Lung (tissue), 12 donors: Measurements from ENCODE around the gene TRIM47. TPM values are rescaled to one million over a fixed set of nuclear protein-coding genes. Genes with fewer than 3 reads are reported as not detected.

Source experiments
- ATAC-seq: fragments of 200-7000 bp; cut with Tn5 transposase; one replicate; pipeline ENCODE4 v1.9.1; 2020; ENCODE audit warnings: moderate number of reproducible peaks; ENCODE audit not compliant: insufficient read depth, low FRiP score
- DNase-seq, 3 donors: peaks; one replicate each; pipeline ENCODE4 v3.0.0-alpha.2; 2013 to 2017
- H3K27ac ChIP-seq, 2 donors: one replicate each; pipeline ENCODE4 v1.5.1; 2013; ENCODE audit warnings: mild to moderate bottlenecking in 2 of 2, moderate library complexity in 2 of 2, control low read depth in 1 of 2, inconsistent platforms in 1 of 2, low read depth in 1 of 2, low read length in 1 of 2
- H3K27me3 ChIP-seq, 3 donors: one replicate each; pipeline ENCODE4 v1.5.1; 2013; ENCODE audit warnings: low read length in 2 of 3; ENCODE audit not compliant: control insufficient read depth in 3 of 3, insufficient read depth in 3 of 3
- H3K36me3 ChIP-seq, 4 donors: one replicate each; pipeline ENCODE4 v1.5.1; 2013; ENCODE audit warnings: low read length in 4 of 4, mild to moderate bottlenecking in 1 of 4, moderate library complexity in 1 of 4; ENCODE audit not compliant: control insufficient read depth in 4 of 4, insufficient read depth in 4 of 4
- H3K4me1 ChIP-seq, 5 donors: one replicate each; pipeline ENCODE4 v1.5.1; 2013; ENCODE audit warnings: low read length in 5 of 5, mild to moderate bottlenecking in 2 of 5, moderate library complexity in 1 of 5; ENCODE audit not compliant: control insufficient read depth in 5 of 5, insufficient read depth in 5 of 5
- H3K4me3 ChIP-seq: one replicate; pipeline ENCODE4 v1.5.1; 2013; ENCODE audit warnings: mild to moderate bottlenecking, control low read depth, moderate library complexity
- H3K9ac ChIP-seq, 2 donors: one replicate each; pipeline ENCODE4 v1.5.1; 2013; ENCODE audit warnings: low read length in 2 of 2, control low read depth in 1 of 2; ENCODE audit not compliant: insufficient read depth in 1 of 2
- H3K9me3 ChIP-seq, 4 donors: one replicate each; pipeline ENCODE4 v1.5.1; 2013; ENCODE audit warnings: low read length in 3 of 4, mild to moderate bottlenecking in 1 of 4, moderate library complexity in 1 of 4; ENCODE audit not compliant: control insufficient read depth in 4 of 4, insufficient read depth in 3 of 4
- CTCF ChIP-seq: IDR thresholded peaks from 2 replicates; pipeline ENCODE4 v1.5.1; 2012; ENCODE audit warnings: mild to moderate bottlenecking; ENCODE audit errors: control extremely low read depth, extremely low read depth
- WGBS, 2 donors: extraction: QIAGEN DNeasy Blood & Tissue Kit; methylation state at CpG; one replicate each; pipeline ENCODE4 v1.1.7; 2013; 5-methylcytosine and 5-hydroxymethylcytosine counted together
- polyA plus RNA-seq, 2 donors: library from polyadenylated mRNA; stranded (reverse); fragments of 200-250 nt; gene quantifications; one replicate each; pipeline ENCODE4 v1.2.1, GENCODE V29; 2013
- total RNA-seq, 2 donors: library from RNA; depleted of rRNA in 1 of 2; stranded (reverse); fragments of >200 nt in 1 of 2; gene quantifications; one replicate each; pipeline ENCODE4 v1.2.1, GENCODE V29; 2014 to 2021
- donor health status: control.
- donor health status: control.
- donor health status: Bipolar disorder and iron deficiency.
- donor health status: healthy.
- donor health status: DM: yes; HTN: yes; CAD: no.

Gene TRIM47
- total and polyA plus RNA-seq, 4 donors = 22.9 to 78.3 (median 28.0) TPM

GRCh38 chr17:75847614-75848522, 30.5 kb downstream of the TRIM47 start:
- peaks cover 0 to 52% (median 30%) of the 10 kb centered on the region in 4 donors for H3K36me3 ChIP-seq
- peaks cover 0 to 51% (median 38%) of the 10 kb centered on the region in 5 donors for H3K4me1 ChIP-seq
- TF ChIP-seq CTCF = no peak
- H3K27me3 ChIP-seq = no peaks in the 10 kb centered on the region
- H3K9ac ChIP-seq = peak overlapping the region in 1 of 2 donors; percentile 65
- H3K9me3 ChIP-seq = no peaks in the 10 kb centered on the region
- ATAC-seq (no peak), DNase-seq (no peak)
- H3K27ac ChIP-seq = peak overlapping the region in 1 of 2 donors; percentile 71
- H3K4me3 ChIP-seq = no peak overlapping the region
- 84 to 90% methylated on average over 25 of the region's 25 CpGs for WGBS, 2 donors

- Histone ChIP-seq H3K4me3 (no peak overlapping the region), H3K4me1 (peaks cover 0 to 51% (median 38%) of the 10 kb centered on the region in 5 donors), H3K9ac (no peak overlapping the region), H3K9me3 (no peaks in the 10 kb centered on the region), H3K36me3 (peaks cover 0 to 52% (median 30%) of the 10 kb centered on the region in 4 donors), H3K27ac (peak overlapping the region in 1 of 2 donors; percentile 71), H3K27me3 (no peaks in the 10 kb centered on the region)
- no peak for DNase-seq
- no peak for TF ChIP-seq CTCF
- WGBS, 2 donors = 88 to 90% methylated on average over 34 of the region's 34 CpGs
- no peak for ATAC-seq
Measured at GRCh38 chr17:75846692-75847613, 31.4 kb downstream of the TRIM47 start.

GRCh38 chr17:75845933-75846691, 32.3 kb downstream of the TRIM47 start:
- DNase-seq (no peak), ATAC-seq (no peak)
- Histone ChIP-seq H3K27ac (peak overlapping the region; percentile 0 to 89), H3K9me3 (no peaks in the 10 kb centered on the region), H3K36me3 (peaks cover 0 to 49% (median 26%) of the 10 kb centered on the region in 4 donors), H3K27me3 (no peaks in the 10 kb centered on the region), H3K4me1 (peaks cover 0 to 51% (median 38%) of the 10 kb centered on the region in 5 donors), H3K9ac (no peak overlapping the region), H3K4me3 (no peak overlapping the region)
- no peak for TF ChIP-seq CTCF
- WGBS, 2 donors = 58 to 72% methylated on average over 22 of the region's 22 CpGs
